Inferior parietal cortex (tissue), 1 donor: ENCODE results near the gene RABEP2.
"Not testable (repeated sequence)": the region's sequence is repeated elsewhere in the genome, so short reads cannot be mapped to it uniquely, and the experiment has no call there.

ENCODE experiments used
- DNase-seq: peaks from one replicate; pipeline ENCODE4 v3.0.0-alpha.2; 2016; ENCODE audit errors: extremely low spot score

Gene RABEP2

GRCh38 chr16:28903344-28904042 is 21.5 kb downstream of the RABEP2 start:
- DNase-seq, result no peak

- no peak for DNase-seq
Observed at GRCh38 chr16:28902909-28903308, 22.1 kb downstream of the RABEP2 start.

- DNase-seq, result no peak
Observed at GRCh38 chr16:28901862-28902261, 23.2 kb downstream of the RABEP2 start.

- DNase-seq, result no peak
Observed at GRCh38 chr16:28900601-28901000, 24.4 kb downstream of the RABEP2 start.

GRCh38 chr16:28899882-28900590 is 25.0 kb downstream of the RABEP2 start:
- no peak for DNase-seq

- no peak for DNase-seq
Observed at GRCh38 chr16:28898942-28899341, 26.1 kb downstream of the RABEP2 start.

- DNase-seq, result no peak
Observed at GRCh38 chr16:28898266-28898665, 26.8 kb downstream of the RABEP2 start.

- DNase-seq, result no peak
Observed at GRCh38 chr16:28897826-28898225, 27.2 kb downstream of the RABEP2 start.

GRCh38 chr16:28895609-28896008 is 29.4 kb downstream of the RABEP2 start:
- DNase-seq, result no peak

GRCh38 chr16:28893291-28893690 is 31.7 kb downstream of the RABEP2 start:
- DNase-seq, result no peak

- no peak for DNase-seq
Observed at GRCh38 chr16:28891964-28892890, 32.8 kb downstream of the RABEP2 start.

GRCh38 chr16:28890355-28890754 is 34.7 kb downstream of the RABEP2 start:
- not testable (repeated sequence) for DNase-seq

- DNase-seq, result no peak
Observed at GRCh38 chr16:28886945-28887344, 38.1 kb downstream of the RABEP2 start.

GRCh38 chr16:28884045-28884444 is 41.0 kb downstream of the RABEP2 start:
- no peak for DNase-seq

- no peak for DNase-seq
Observed at GRCh38 chr16:28883221-28883996, 41.6 kb downstream of the RABEP2 start.

- no peak for DNase-seq
Observed at GRCh38 chr16:28882551-28883160, 42.4 kb downstream of the RABEP2 start.

- DNase-seq, result not testable (repeated sequence)
Observed at GRCh38 chr16:28881565-28881964, 43.5 kb downstream of the RABEP2 start.

GRCh38 chr16:28880955-28881354 is 44.1 kb downstream of the RABEP2 start:
- DNase-seq, result no peak

GRCh38 chr16:28880589-28880915 is 44.5 kb downstream of the RABEP2 start:
- DNase-seq, result no peak

- peak; percentile 83 for DNase-seq
Observed at GRCh38 chr16:28879841-28880588, 45.0 kb downstream of the RABEP2 start.
